GM19328 (cell line): ENCODE results near the gene TUBA4B.
"Not testable (repeated sequence)": the region's sequence is repeated elsewhere in the genome, so short reads cannot be mapped to it uniquely, and the experiment has no call there.

ENCODE experiments used
- ATAC-seq: cut with Tn5 transposase; IDR thresholded peaks from one replicate; pipeline ENCODE4 v1.9.1; 2021; ENCODE audit warnings: mild to moderate bottlenecking, moderate library complexity; ENCODE audit not compliant: unreplicated experiment

TUBA4B gene

DNA sequence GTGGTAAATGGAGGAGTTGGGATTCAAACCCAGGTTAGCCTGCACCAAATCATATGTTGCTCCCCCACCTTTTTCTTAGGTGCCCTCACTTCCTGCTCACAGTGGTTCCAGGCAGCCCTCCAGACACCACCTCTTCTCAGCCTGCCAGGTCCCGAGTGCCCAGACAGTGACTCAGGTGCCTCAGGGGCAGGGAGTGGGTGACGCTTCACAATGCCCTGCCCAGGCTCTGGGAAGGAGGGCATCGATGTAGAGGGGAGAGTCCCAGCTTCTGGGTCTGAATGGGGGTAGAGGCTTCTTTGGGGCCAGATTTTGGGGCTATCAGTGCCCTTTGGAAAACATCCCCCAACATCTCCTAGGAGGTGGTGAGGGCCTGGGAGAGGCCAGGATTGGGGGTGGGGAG, 20.9 kb downstream of the TUBA4B start:
- no peak for ATAC-seq

GRCh38 chr2:219274361-219274921, 21.4 kb downstream of the TUBA4B start:
- ATAC-seq: no peak

- ATAC-seq: no peak
Observed at GRCh38 chr2:219277703-219278654, 24.9 kb downstream of the TUBA4B start.

- no peak for ATAC-seq
Observed at GRCh38 chr2:219278655-219279150, 25.7 kb downstream of the TUBA4B start.

GRCh38 chr2:219279151-219279915, 26.3 kb downstream of the TUBA4B start, which contains the start of gene DNAJB2:
DNAJB2 (plus strand) TSS chr2:219279366; CDS start chr2:219279834, 468 bp downstream.
- ATAC-seq: peak; percentile 87

DNA sequence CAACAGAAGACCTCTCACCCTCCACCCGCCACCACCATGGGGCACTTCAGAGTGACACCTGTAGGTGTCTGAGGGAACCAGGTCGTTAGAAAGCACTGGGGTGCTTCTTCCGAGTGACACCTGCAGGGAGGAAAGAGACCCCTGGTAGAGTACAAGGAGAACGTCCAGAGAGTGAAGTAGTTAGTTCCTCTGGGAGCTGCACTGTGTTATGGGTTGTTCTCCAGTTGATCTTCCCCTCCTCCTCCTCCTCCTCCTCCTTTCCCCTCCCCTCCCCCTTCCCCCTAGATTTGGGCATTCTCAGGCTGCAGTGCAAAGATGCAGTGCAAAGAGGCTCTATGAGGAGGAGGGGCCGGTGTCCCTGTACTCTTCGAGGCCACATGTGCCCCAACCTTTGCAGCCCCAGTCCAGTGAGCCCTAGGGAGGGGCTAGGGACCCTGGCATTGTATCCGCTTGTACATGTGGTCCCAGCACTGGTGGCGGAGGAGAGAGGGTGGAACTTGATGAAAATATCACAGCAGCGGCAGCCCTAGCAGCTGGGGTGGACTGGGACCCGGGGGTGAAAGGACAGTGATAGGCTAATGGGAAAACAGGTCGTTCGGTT, 27.0 kb downstream of the TUBA4B start:
- no peak for ATAC-seq

GRCh38 chr2:219280651-219281050, 27.6 kb downstream of the TUBA4B start:
- ATAC-seq: no peak

- ATAC-seq: no peak
Observed at GRCh38 chr2:219281588-219281987, 28.5 kb downstream of the TUBA4B start.

- no peak for ATAC-seq
Observed at GRCh38 chr2:219282375-219282774, 29.3 kb downstream of the TUBA4B start.

DNA sequence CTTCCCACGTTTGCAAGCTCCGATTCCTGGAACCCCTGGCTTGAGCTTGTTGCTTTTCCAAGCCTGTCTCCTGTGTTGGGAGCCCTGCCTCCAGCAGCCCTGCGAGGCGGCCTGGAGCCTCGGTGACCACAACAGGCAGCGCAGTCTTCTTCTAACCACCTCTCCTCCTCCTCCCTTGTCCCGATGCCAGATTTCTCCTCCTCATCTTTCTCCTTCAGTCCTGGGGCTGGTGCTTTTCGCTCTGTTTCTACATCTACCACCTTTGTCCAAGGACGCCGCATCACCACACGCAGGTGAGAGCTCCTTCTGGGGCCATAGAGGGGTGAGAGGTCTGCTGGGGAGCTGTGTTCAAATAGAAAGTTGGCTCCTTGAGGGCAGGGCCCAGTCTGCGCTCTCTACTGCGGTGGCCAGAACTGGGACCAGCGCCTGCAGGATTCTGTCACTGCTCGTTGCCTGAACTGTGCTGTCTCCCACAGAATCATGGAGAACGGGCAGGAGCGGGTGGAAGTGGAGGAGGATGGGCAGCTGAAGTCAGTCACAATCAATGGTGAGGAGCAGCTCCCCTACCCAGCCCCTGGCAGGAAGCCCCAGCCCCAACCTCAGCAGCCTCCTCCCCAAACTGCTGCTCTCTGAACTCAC, 30.0 kb downstream of the TUBA4B start:
- ATAC-seq: no peak

DNA sequence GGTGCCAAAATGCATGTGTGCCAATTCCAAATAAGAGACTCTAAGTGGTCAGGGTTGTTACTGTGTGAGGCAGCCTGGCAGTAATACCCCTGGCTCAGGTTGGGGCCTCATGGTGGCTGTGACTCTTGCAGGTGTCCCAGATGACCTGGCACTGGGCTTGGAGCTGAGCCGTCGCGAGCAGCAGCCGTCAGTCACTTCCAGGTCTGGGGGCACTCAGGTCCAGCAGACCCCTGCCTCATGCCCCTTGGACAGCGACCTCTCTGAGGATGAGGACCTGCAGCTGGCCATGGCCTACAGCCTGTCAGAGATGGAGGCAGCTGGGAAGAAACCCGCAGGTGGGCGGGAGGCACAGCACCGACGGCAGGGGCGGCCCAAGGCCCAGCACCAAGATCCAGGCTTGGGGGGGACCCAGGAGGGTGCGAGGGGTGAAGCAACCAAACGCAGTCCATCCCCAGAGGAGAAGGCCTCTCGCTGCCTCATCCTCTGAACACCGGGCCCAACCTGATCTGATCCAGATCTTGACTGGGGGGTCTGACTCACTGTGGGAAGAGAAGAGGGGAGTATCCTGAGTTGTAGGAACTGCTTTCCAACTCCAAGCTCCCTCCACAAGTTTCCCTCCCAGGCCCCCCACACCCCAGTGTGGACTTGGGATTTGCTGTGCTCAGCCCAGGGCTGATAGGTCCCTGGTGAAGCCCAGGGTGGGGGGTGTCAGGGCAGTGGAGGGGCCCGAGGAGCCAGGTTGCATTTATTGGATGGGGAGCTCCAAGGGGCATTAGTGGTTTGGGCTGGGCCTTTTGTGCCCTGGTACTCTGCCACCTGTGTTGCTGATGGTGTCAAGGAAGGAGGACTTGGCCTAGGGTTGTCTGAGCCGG, 31.7 kb downstream of the TUBA4B start:
- no peak for ATAC-seq

DNA sequence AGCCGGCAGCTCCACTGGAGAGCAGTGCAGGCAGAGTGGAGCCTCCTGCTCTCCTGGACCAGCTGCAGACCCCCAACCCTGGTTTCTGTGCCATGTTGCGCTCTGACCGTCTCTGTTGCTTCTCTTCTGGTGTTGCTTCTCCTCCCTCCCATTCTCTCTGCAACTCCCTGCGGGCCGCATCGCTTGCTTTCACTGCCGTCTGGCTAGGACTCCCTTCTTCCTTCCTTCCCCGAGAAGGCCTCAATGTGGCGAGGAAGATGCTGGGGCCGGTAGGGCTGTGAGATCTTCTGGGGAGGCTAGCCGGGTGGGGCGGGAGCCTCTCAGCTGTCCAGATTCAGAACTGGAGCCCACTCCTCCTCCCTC, 32.3 kb downstream of the TUBA4B start:
- no peak for ATAC-seq

- ATAC-seq: no peak
Observed at GRCh38 chr2:219285894-219286425, 32.9 kb downstream of the TUBA4B start.

DNA sequence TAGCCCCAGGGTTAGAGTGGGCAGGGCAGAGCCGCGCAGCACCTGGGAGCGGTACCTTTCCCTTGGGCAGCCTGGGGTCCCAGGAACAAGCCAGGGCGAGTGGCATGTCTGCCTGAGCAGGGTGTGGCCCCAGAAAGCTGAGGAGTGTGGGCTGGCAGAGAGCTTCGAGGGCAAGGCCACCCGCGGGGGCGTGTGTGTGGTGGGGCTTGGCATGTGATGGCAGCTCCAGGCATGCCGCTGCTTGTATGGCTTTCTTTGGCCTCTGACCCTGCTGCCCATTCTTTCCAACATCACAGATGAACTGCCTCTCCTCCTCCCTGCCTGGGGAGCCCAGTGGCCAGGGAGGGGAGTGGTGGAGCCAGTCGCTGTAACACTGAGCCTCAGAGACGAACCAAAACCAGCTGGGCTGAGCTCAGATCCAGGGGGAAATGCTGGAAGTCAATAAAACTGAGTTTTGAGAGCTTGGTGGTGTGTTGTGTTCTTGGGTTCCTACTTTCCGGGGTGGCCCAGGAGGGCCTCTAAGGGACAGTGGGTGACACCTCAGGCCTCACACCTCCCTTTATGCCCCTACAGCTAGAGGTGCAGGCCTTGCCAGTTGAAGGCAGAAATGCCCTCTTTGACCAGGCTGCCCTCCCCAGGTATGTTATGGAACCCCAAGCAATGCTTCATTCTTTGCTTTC, 33.5 kb downstream of the TUBA4B start:
- no peak for ATAC-seq

DNA sequence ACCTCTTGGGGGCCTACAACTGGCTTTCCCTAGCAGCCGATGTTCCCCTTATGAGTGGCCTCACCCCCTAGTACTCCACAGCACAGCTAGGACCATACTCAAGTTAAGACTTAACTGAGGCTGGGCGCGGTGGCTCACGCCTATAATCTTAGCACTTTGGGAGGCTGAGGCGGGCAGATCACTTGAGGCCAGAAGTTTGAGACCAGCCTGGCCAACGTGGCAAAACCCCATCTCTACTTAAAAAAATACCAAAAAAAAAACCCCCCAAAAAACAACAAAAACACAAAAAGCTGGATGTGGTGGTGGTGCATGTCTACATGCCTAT, 34.0 kb downstream of the TUBA4B start:
- not testable (repeated sequence) for ATAC-seq

DNA sequence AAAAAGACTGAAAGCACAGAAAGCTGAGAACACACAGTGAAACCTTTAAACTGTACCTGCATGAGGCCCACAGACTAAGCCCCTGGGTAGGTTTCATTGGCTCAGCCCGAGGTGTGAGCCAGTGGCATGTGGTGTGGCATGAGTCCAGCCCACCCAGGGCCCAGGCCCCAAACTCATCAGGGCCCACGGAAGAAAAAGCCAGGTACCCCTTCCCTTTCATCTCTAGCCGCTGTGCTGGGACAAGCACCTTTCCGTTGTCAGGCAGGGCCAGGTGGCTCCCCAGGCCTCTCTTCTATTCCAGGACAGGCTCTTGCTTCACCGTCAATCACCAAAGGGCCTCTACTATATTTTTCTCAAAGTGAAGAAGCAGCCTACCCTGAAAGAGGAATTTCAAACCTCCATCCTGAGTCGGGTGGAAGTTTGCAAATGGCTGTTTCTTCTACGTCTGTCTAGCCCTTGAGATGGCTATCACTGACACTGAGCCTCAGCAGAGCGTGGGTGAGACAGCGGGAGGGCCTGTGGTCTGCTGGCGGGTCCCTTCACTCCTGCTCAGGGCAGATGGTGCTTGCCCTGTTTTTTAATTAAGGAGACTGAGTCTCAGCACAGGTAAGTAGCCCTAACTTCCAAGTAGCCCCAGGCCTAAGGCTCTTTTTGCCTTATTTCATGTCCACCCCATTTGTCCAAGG, 34.7 kb downstream of the TUBA4B start:
- ATAC-seq: no peak

DNA sequence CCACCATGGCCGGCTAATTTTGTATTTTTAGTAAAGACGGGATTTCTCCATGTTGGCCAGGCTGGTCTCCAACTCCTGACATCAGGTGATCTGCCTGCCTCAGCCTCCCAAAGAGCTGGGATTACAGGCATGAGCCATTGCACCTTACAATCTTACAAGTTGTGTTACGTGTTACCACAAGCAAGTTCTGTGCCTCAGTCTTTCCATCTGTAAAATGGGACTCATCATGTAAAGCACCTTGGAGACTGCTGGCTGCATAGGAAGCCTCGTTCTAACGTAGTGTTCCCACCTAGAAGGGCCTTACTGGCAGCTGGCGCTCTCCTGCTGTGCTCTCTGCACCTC, 36.1 kb downstream of the TUBA4B start:
- no peak for ATAC-seq
